NCI-H524 (cell line): ENCODE data around the gene CYSTM1.

ENCODE experiments used
- DNase-seq, 2 experiments: peaks; one replicate each; lab custom pipeline; 2025; lab: John Stamatoyannopoulos, UW

The CYSTM1 gene

GRCh38 chr5:140174465-140175366 is at the start of gene CYSTM1:
Gene CYSTM1 (plus strand): TSS chr5:140175188. CDS start chr5:140194466, 19,278 bp downstream.
- peak; percentile 93 to 95 for DNase-seq

GRCh38 chr5:140125637-140126036 is 49.4 kb upstream of the CYSTM1 start, which contains the start of gene IGIP:
Gene IGIP (plus strand): TSS chr5:140125937. CDS start chr5:140128477, 2,540 bp downstream.
- DNase-seq = no peak

GRCh38 chr5:140126315-140127012 is 48.5 kb upstream of the CYSTM1 start:
- DNase-seq = no peak

- DNase-seq = no peak
These were observed 46.6 kb upstream of the CYSTM1 start for GRCh38 chr5:140128376-140128775.

- no peak for DNase-seq
These were observed 43.8 kb upstream of the CYSTM1 start for GRCh38 chr5:140130949-140131733.

GRCh38 chr5:140131967-140132409 is 43.0 kb upstream of the CYSTM1 start:
- peak in 1 of 2 experiments; percentile 44 for DNase-seq

GRCh38 chr5:140133514-140134167 is 41.3 kb upstream of the CYSTM1 start:
- no peak for DNase-seq

GRCh38 chr5:140134277-140134935 is 40.6 kb upstream of the CYSTM1 start:
- DNase-seq = no peak

- DNase-seq = no peak
These were observed 39.9 kb upstream of the CYSTM1 start for GRCh38 chr5:140135127-140135526.

GRCh38 chr5:140136624-140137023 is 38.4 kb upstream of the CYSTM1 start:
- no peak for DNase-seq

GRCh38 chr5:140140435-140140834 is 34.6 kb upstream of the CYSTM1 start:
- DNase-seq = no peak

GRCh38 chr5:140141241-140141640 is 33.7 kb upstream of the CYSTM1 start:
- no peak for DNase-seq

GRCh38 chr5:140142246-140142645 is 32.7 kb upstream of the CYSTM1 start:
- DNase-seq = no peak

GRCh38 chr5:140142856-140143255 is 32.1 kb upstream of the CYSTM1 start:
- DNase-seq = no peak

- no peak for DNase-seq
These were observed 31.3 kb upstream of the CYSTM1 start for GRCh38 chr5:140143521-140144258.

GRCh38 chr5:140145256-140145655 is 29.7 kb upstream of the CYSTM1 start:
- no peak for DNase-seq

- peak in 1 of 2 experiments; percentile 45 for DNase-seq
These were observed 29.0 kb upstream of the CYSTM1 start for GRCh38 chr5:140145818-140146522.

GRCh38 chr5:140146523-140146842 is 28.5 kb upstream of the CYSTM1 start:
- DNase-seq = no peak

- DNase-seq = no peak
These were observed 27.5 kb upstream of the CYSTM1 start for GRCh38 chr5:140147460-140147859.

- peak in 1 of 2 experiments; percentile 27 for DNase-seq
These were observed 26.5 kb upstream of the CYSTM1 start for GRCh38 chr5:140148508-140148907.
